Measurements from ENCODE around the gene PRR35.

Gene PRR35

DNA sequence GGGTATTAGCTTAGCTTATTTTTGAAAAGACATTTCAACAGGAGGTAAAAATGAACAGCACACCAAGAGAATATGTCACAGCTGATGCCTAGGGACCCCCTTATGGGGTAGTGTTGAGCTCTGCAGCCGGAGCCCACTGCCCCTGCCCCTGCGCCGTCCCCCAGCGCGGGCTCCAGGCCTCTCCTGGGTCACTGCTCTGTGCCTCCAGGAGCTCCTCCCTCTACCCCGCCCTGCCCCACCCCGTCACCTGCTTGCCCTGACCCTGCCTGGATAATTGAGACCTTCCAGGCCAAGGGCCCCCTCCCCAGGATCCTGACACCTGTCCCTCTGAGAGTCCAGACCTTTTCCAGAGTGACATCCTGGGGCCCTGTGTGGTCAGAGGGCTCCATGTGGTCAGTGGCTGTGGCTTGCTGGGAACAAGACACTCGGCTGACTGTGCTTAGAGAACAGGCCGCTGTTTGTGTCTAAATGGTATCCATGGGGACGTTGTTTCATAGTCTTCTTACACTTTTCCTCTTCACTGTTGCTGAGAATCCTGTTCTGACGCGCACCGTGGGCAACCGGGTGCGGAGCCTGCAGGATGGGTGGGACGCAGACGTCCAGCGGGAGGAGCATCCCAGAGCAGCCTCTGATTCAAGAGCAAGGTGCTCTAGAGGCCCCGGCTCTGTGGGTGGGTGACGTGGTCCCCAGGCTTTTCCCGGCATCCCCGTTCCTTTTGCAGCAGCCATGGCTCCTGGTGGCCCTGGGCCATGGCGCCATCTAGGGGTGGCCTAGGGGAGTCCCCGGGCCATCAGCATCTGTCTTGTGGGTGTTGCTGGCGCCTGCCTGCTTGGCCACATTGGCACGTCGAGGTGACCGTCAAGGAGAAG, 50.6 kb downstream of the PRR35 start:
- TF ChIP-seq, protein P1, sequence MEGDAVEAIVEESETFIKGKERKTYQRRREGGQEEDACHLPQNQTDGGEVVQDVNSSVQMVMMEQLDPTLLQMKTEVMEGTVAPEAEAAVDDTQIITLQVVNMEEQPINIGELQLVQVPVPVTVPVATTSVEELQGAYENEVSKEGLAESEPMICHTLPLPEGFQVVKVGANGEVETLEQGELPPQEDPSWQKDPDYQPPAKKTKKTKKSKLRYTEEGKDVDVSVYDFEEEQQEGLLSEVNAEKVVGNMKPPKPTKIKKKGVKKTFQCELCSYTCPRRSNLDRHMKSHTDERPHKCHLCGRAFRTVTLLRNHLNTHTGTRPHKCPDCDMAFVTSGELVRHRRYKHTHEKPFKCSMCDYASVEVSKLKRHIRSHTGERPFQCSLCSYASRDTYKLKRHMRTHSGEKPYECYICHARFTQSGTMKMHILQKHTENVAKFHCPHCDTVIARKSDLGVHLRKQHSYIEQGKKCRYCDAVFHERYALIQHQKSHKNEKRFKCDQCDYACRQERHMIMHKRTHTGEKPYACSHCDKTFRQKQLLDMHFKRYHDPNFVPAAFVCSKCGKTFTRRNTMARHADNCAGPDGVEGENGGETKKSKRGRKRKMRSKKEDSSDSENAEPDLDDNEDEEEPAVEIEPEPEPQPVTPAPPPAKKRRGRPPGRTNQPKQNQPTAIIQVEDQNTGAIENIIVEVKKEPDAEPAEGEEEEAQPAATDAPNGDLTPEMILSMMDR (IDR thresholded peaks at IDR 0.05; ENCODE audit: control extremely low read depth, extremely low read depth, low read depth, missing control alignments), result peak; percentile 30
- ChIA-PET POLR2A (no interaction called here), CTCF (interaction anchor here (0.7 to 1.5 kb wide), 3 partner anchors 10 to 12 kb away, joined by 4 to 6 read pairs (median 6); no protein-coding TSS in a partner anchor)
- no peak for DNase-seq (ENCODE audit: extremely low spot score)

DNA sequence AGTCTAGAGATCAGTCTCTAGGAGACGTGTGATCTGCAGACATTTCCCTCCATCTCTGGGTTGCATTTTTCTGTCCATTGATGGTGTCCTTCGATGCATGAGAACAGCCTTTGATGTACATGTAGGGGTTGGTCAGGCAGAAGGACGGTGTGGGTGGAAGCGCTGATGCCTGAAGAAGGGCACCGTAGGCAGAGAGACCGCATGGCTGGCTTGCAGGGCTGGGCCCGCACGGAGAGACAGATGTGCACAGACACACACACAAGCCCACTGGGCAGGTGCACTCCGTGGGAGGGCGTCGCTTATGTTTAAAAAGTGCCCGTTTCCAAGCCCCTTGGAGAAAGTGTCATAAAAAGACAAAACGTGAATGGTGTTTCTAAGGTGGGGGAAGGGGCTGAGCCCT, 54.9 kb downstream of the PRR35 start:
- ChIA-PET CTCF (no interaction called here), POLR2A (no interaction called here)
- no peak for DNase-seq (ENCODE audit: extremely low spot score)
- TF ChIP-seq, protein P1 (IDR thresholded peaks at IDR 0.05; ENCODE audit: control extremely low read depth, extremely low read depth, low read depth, missing control alignments), result no peak

Measured in GM10248 (cell line).